Measurements from ENCODE around the gene SERTAD1. TPM values are rescaled to one million over a fixed set of nuclear protein-coding genes. Genes with fewer than 3 reads are reported as not detected.

Gene SERTAD1
- total RNA-seq, 1 donor from 2014 or later: 39.7 TPM

GRCh38 chr19:40390084-40390742, 35.6 kb downstream of the SERTAD1 start, which contains the start of gene HIPK4:
Gene HIPK4 (minus strand): TSS chr19:40390181. CDS start chr19:40389902, 279 bp downstream.
- Histone ChIP-seq H3K4me1 (no peaks in the 10 kb centered on the region), H3K4me3 (no peak within 1 kb of the TSS), H3K9me3 (no peaks in the 10 kb centered on the region), H3K27me3 (no peaks in the 10 kb centered on the region), H3K36me3 (no peaks in the 10 kb centered on the region), H3K27ac (no peak within 1 kb of the TSS)
- DNase-seq (ENCODE audit: low spot score in 2 of 2): no peak
- no peak for TF ChIP-seq CTCF (IDR thresholded peaks at IDR 0.05)
- intact Hi-C loops (cut with DNase I): no loop called here

GRCh38 chr19:40389404-40390083, 36.2 kb downstream of the SERTAD1 start:
- no peaks in the 10 kb centered on the region for H3K36me3 ChIP-seq
- no peaks in the 10 kb centered on the region for H3K4me1 ChIP-seq
- no peak for TF ChIP-seq CTCF (IDR thresholded peaks at IDR 0.05)
- no peak for DNase-seq (ENCODE audit: low spot score in 2 of 2)
- H3K4me3 ChIP-seq: no peak overlapping the region
- no peak overlapping the region for H3K27ac ChIP-seq
- H3K9me3 ChIP-seq: no peaks in the 10 kb centered on the region
- H3K27me3 ChIP-seq: no peaks in the 10 kb centered on the region
- intact Hi-C loops (cut with DNase I): no loop called here

GRCh38 chr19:40388481-40388880, 37.3 kb downstream of the SERTAD1 start:
- no peak for DNase-seq (ENCODE audit: low spot score in 2 of 2)
- H3K36me3 ChIP-seq: no peaks in the 10 kb centered on the region
- H3K4me1 ChIP-seq: no peaks in the 10 kb centered on the region
- H3K27me3 ChIP-seq: no peaks in the 10 kb centered on the region
- no peak overlapping the region for H3K27ac ChIP-seq
- TF ChIP-seq CTCF (IDR thresholded peaks at IDR 0.05): no peak
- intact Hi-C loops (cut with DNase I): no loop called here
- no peaks in the 10 kb centered on the region for H3K9me3 ChIP-seq
- H3K4me3 ChIP-seq: no peak overlapping the region

- no peak overlapping the region for H3K27ac ChIP-seq
- H3K4me1 ChIP-seq: no peaks in the 10 kb centered on the region
- no peaks in the 10 kb centered on the region for H3K27me3 ChIP-seq
- no peak for DNase-seq (ENCODE audit: low spot score in 2 of 2)
- TF ChIP-seq CTCF (IDR thresholded peaks at IDR 0.05): no peak
- intact Hi-C loops (cut with DNase I): no loop called here
- H3K36me3 ChIP-seq: no peaks in the 10 kb centered on the region
- no peak overlapping the region for H3K4me3 ChIP-seq
- no peaks in the 10 kb centered on the region for H3K9me3 ChIP-seq
These were observed 38.6 kb downstream of the SERTAD1 start for GRCh38 chr19:40387155-40387554.

GRCh38 chr19:40383668-40384248, 42.0 kb downstream of the SERTAD1 start:
- H3K9me3 ChIP-seq: no peaks in the 10 kb centered on the region
- H3K27me3 ChIP-seq: no peaks in the 10 kb centered on the region
- no peak overlapping the region for H3K27ac ChIP-seq
- H3K36me3 ChIP-seq: peaks cover 12 to 13% of the 10 kb centered on the region in 2 donors
- intact Hi-C loops (cut with DNase I): no loop called here
- DNase-seq (ENCODE audit: low spot score in 2 of 2): no peak
- H3K4me3 ChIP-seq: no peak overlapping the region
- no peak for TF ChIP-seq CTCF (IDR thresholded peaks at IDR 0.05)
- H3K4me1 ChIP-seq: no peaks in the 10 kb centered on the region
